Activated naive CD4-positive, alpha-beta T cell treated with anti-CD3 and anti-CD28 coated beads, Interleukin-2, amount 50 U/mL, for 72 hours (primary cell): ENCODE data around the gene RABL6. TPM values are rescaled to one million over a fixed set of nuclear protein-coding genes. Genes with fewer than 3 reads are reported as not detected.

Source experiments
- ATAC-seq, 2 donors: fragments of 150-1000 bp; cut with Tn5 transposase; 2 replicates each; pipeline ENCODE4 v1.10.0; 2021; ENCODE audit warnings: mild to moderate bottlenecking in 2 of 2, moderate library complexity in 2 of 2
- DNase-seq, 2 donors: peaks; one replicate each; pipeline ENCODE4 v3.0.0; 2021 to 2022; ENCODE audit warnings: low spot score in 2 of 2
- H3K27ac Mint-ChIP-seq, 2 donors: one replicate each; pipeline ENCODE4 v1.8.0; 2022; ENCODE audit warnings: mild to moderate bottlenecking in 2 of 2, mixed read lengths in 2 of 2
- H3K36me3 Mint-ChIP-seq, 2 donors: one replicate each; pipeline ENCODE4 v1.8.0; 2022; ENCODE audit warnings: mixed read lengths in 2 of 2
- H3K9me3 Mint-ChIP-seq, 2 donors: one replicate each; pipeline ENCODE4 v1.8.0; 2022; ENCODE audit warnings: mixed read lengths in 2 of 2
- total RNA-seq, 2 donors: library from RNA; stranded (reverse); gene quantifications; one replicate each; pipeline ENCODE4 v1.2.3, GENCODE V29; 2022

The RABL6 gene
- total RNA-seq, 2 donors from 2014 or later: 79.3 to 101 TPM

GRCh38 chr9:136852664-136853595, 45.2 kb downstream of the RABL6 start:
- DNase-seq: no peak
- H3K36me3 Mint-ChIP-seq: peaks cover 2 to 17% of the 10 kb centered on the region in 2 donors
- no peak for ATAC-seq
- H3K27ac Mint-ChIP-seq: no peak overlapping the region
- H3K9me3 Mint-ChIP-seq: no peaks in the 10 kb centered on the region

GRCh38 chr9:136853596-136854112, 45.9 kb downstream of the RABL6 start:
- Mint-ChIP-seq H3K27ac (no peak overlapping the region), H3K9me3 (no peaks in the 10 kb centered on the region), H3K36me3 (peaks cover 0 to 15% of the 10 kb centered on the region in 2 donors)
- DNase-seq: no peak
- ATAC-seq: no peak

GRCh38 chr9:136854113-136854841, 46.5 kb downstream of the RABL6 start:
- no peak for DNase-seq
- no peak for ATAC-seq
- Mint-ChIP-seq H3K27ac (peak overlapping the region in 1 of 2 donors; percentile 21), H3K36me3 (peaks cover 0 to 15% of the 10 kb centered on the region in 2 donors), H3K9me3 (no peaks in the 10 kb centered on the region)

- ATAC-seq (no peak), DNase-seq (no peak)
- H3K36me3 Mint-ChIP-seq: peaks cover 0 to 11% of the 10 kb centered on the region in 2 donors
- peak overlapping the region in 1 of 2 donors; percentile 21 for H3K27ac Mint-ChIP-seq
- no peaks in the 10 kb centered on the region for H3K9me3 Mint-ChIP-seq
Measured at GRCh38 chr9:136854842-136855460, 47.2 kb downstream of the RABL6 start.

- DNase-seq (no peak), ATAC-seq (no peak)
- H3K9me3 Mint-ChIP-seq: no peaks in the 10 kb centered on the region
- peaks cover 0 to 5% of the 10 kb centered on the region in 2 donors for H3K36me3 Mint-ChIP-seq
- no peak overlapping the region for H3K27ac Mint-ChIP-seq
Measured at GRCh38 chr9:136855461-136856078, 47.8 kb downstream of the RABL6 start.

- H3K27ac Mint-ChIP-seq: no peak overlapping the region
- DNase-seq: no peak
Measured at GRCh38 chr9:136856079-136856476, 48.3 kb downstream of the RABL6 start.

GRCh38 chr9:136856541-136857141, 48.9 kb downstream of the RABL6 start:
- no peak for ATAC-seq
- Mint-ChIP-seq H3K9me3 (no peaks in the 10 kb centered on the region), H3K36me3 (no peaks in the 10 kb centered on the region), H3K27ac (no peak overlapping the region)
- no peak for DNase-seq

More at GRCh38 chr9:136856079-136856476, 48.3 kb downstream of the RABL6 start:
- no peak for ATAC-seq
- H3K36me3 Mint-ChIP-seq: no peaks in the 10 kb centered on the region
- no peaks in the 10 kb centered on the region for H3K9me3 Mint-ChIP-seq

- Mint-ChIP-seq H3K27ac (no peak overlapping the region), H3K9me3 (no peaks in the 10 kb centered on the region), H3K36me3 (no peaks in the 10 kb centered on the region)
- ATAC-seq (no peak), DNase-seq (no peak)
Measured at GRCh38 chr9:136857166-136857565, 49.4 kb downstream of the RABL6 start.

GRCh38 chr9:136857581-136858412, 50.0 kb downstream of the RABL6 start:
- Mint-ChIP-seq H3K36me3 (no peaks in the 10 kb centered on the region), H3K9me3 (no peaks in the 10 kb centered on the region), H3K27ac (no peak overlapping the region)
- peak in 1 of 2 donors; percentile 2 for ATAC-seq
- no peak for DNase-seq

GRCh38 chr9:136858452-136858843, 50.7 kb downstream of the RABL6 start:
- H3K9me3 Mint-ChIP-seq: no peaks in the 10 kb centered on the region
- peak in 1 of 2 donors; percentile 1 for ATAC-seq
- no peak overlapping the region for H3K27ac Mint-ChIP-seq
- no peak for DNase-seq
- H3K36me3 Mint-ChIP-seq: peaks cover 0 to 3% of the 10 kb centered on the region in 2 donors

GRCh38 chr9:136858844-136859757, 51.4 kb downstream of the RABL6 start:
- Mint-ChIP-seq H3K9me3 (no peaks in the 10 kb centered on the region), H3K27ac (no peak overlapping the region), H3K36me3 (peaks cover 0 to 8% of the 10 kb centered on the region in 2 donors)
- no peak for DNase-seq
- ATAC-seq: peak in 1 of 2 donors; percentile 5

GRCh38 chr9:136860529-136860928, 52.8 kb downstream of the RABL6 start:
- DNase-seq: no peak
- peaks cover 0 to 14% of the 10 kb centered on the region in 2 donors for H3K36me3 Mint-ChIP-seq
- ATAC-seq: no peak
- H3K27ac Mint-ChIP-seq: peak overlapping the region in 1 of 2 donors; percentile 29
- no peaks in the 10 kb centered on the region for H3K9me3 Mint-ChIP-seq

GRCh38 chr9:136860933-136861873, 53.5 kb downstream of the RABL6 start:
- Mint-ChIP-seq H3K36me3 (peaks cover 0 to 15% of the 10 kb centered on the region in 2 donors), H3K27ac (peak overlapping the region in 1 of 2 donors; percentile 29), H3K9me3 (no peaks in the 10 kb centered on the region)
- no peak for ATAC-seq
- no peak for DNase-seq
